Measurements from ENCODE around the gene IKZF4. TPM values are rescaled to one million over a fixed set of nuclear protein-coding genes. Genes with fewer than 3 reads are reported as not detected.

The IKZF4 gene
- total and polyA plus RNA-seq, 2 of the 8 experiments (the other 6 are each of a cell fraction or from before 2014, with no cell fraction given): 8.0 to 13.3 TPM

- TF ChIP-seq TAF7 (optimal IDR thresholded peaks at IDR 0.05; ENCODE audit: borderline replicate concordance, low read depth, low read length): no peak
- no peak for TF ChIP-seq BRCA1 (IDR thresholded peaks at IDR 0.05; ENCODE audit: low read depth, low read length)
- no peak for TF ChIP-seq RXRA (IDR thresholded peaks at IDR 0.05; ENCODE audit: insufficient read depth, low read depth, low read length)
- TF ChIP-seq TCF12 (IDR thresholded peaks at IDR 0.05; ENCODE audit: low read depth, low read length): no peak
- TF ChIP-seq EZH2 (IDR thresholded peaks at IDR 0.05; ENCODE audit: low read depth, low read length, severe bottlenecking): no peak
- TF ChIP-seq CREB1 (IDR thresholded peaks at IDR 0.05): no peak
Observed at GRCh38 chr12:55982319-55982936, 38.4 kb upstream of the IKZF4 start (continued).

All from H1 (cell line).